ENCODE measurements around the gene CASP7.

CASP7 gene

GRCh38 chr10:113712755-113713639 is 33.3 kb downstream of the CASP7 start:
- DNase-seq (ENCODE audit: low spot score), result no peak

DNA sequence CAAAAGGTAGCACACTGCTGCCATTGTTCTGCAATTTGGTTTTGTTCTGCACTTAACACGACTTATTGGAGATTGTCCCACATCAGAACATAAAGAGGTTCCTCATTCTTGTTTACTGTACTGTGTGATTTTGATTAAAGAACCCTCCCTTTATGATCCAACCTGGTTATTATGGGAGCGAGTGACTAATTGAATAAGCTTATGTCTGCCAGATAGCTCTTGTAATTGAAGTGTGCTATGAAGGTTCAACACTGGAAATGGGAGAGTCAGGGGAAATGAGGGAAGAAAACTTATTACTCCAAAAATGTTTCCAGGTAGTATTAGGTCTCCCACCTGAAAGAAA is 33.9 kb downstream of the CASP7 start:
- DNase-seq (ENCODE audit: low spot score), result no peak

DNA sequence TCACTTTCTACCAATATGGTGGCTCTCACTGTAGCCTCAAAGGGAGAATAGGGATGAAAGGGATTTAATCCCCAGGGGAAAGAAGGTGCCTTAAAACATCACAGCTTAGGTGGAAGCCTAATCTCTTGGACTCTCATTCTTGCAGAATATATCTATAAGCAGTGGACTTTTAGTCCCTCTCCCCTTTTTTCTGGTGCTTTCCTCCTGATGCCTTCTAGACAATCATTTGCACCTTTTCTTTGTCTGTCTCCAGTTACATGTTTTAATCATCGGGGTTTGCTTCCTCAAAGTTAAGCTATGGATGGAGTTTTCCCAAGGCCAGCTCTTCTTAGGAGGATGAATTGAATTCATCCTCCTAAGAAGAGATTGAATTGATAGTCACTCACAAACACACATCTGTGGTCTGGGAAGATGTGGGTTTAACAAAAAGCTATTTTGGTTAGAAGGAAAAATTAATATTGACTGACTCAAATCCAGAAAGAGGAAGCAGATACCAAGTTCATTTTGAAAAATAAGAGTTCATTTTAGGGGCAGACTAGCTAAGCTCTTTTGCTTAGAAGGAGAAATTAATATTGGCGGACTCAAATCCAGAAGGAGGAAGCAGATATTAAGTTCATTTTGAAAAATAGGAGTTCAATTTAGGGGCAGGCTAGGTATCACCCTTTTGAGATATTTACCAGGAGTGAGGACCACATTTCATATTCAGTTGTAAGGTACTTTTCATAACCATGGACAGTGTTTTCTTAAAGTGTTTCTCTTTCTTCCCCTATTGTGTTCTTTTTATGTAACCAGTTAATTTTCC is 36.6 kb downstream of the CASP7 start:
- DNase-seq (ENCODE audit: low spot score), result no peak

DNA sequence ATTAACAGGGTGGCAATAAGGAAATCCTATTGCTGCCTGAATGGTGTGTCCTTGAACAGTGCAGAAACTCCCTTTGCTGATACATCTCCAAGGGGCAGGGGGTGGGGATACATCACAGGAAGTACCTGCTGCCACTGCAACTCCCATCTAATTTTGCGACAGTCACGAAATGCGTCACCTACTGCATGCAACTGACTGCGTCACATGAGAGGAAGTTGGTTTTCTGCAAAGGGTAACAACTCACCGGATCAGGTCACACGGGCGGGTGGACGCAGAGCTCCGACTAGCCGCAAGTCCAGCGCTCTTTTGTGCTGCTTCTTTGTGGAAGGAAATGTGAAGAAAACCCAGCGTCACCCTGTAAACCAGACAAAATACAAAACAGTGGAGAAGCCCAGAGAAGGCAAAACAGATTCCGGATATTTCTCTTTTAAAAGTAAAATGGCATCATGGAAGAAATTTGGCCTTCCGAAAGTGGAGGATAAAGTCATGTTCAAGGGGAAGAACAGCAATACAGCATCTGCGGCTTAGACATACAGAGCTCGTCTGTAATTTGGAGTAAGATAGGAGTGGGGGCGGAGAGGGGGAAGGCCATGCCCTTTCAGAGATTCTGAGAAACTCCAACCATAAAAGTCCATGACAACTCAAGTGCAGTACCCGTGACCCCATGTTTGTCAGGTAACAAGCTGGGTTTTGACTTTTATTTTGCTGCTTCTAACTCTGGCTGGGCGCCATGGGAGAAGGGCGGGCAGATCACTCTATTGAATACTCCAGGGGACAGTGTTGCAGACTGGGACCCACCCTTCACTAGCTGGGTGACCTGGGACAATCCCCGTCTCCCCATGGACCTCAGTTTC is 39.5 kb downstream of the CASP7 start:
- DNase-seq (ENCODE audit: low spot score), result no peak

DNA sequence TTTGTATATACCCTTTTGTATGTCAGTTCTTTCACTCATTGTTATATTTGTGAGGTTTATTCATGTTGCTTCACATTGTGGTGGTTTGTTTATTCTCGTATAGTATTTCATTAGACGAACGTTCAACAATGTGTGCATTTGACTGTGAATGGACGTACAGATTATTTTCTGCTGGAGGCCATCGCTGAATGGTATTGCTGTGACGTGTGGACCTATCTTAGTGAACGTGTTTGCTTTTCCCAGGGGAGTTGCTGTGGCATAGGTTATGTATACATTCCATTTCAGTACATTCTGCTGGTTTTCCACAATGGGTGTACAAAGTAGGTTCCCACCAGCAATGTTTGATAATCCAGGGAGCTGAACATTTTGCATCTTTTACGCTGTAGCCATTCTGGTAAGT is 40.7 kb downstream of the CASP7 start:
- DNase-seq (ENCODE audit: low spot score), result no peak

DNA sequence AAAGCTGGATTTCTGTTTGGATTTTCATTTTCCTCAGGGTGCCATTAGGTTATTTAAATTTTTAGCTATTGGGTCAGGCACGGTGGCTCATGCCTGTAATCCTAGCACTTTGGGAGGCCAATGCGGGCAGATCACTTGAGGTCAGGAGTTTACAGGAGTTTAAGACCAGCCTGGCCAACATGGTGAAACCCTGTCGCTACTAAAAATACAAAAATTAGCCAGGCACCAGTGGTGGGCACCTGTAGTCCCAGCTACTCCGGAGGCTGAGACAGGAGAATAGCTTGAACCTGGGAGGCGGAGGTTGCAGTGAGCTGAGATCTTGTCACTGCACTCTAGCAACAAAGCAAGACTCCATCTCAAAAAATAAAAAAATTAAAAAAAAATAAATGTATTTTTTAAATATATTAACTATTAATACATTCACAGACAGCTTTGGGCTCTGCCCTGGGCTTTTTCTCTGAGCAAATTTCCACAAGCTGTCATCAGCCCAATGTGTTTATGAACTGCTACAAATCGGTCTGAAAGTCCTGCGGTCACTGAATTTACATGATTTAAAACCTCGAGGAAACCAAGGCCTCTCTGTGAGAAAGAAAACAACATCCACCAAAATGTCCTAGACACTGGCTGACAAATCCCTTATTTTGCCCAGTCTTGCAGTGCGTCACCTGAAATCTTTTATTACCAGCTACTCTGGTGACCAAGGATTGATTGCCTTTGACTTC is 52.6 kb downstream of the CASP7 start:
- DNase-seq (ENCODE audit: low spot score), result no peak

DNA sequence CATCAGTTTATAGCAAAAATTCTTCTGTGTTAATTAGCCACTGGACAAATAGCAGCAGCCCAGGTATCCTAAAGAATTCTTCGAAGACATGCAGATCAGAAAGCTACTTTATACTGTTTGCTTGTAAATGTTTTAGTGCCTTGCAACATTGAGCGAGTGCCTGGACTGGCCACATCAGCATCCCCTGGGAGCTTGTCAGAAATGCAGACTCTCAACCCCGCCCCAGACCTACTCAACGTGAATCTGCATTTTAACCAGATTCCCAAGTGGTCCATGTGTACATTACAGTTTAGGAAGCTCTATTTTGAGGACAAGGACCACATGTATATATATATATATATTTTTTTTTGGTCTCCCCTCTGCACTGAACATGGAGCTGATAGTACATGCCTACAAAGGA is 53.3 kb downstream of the CASP7 start:
- no peak for DNase-seq (ENCODE audit: low spot score)

DNA sequence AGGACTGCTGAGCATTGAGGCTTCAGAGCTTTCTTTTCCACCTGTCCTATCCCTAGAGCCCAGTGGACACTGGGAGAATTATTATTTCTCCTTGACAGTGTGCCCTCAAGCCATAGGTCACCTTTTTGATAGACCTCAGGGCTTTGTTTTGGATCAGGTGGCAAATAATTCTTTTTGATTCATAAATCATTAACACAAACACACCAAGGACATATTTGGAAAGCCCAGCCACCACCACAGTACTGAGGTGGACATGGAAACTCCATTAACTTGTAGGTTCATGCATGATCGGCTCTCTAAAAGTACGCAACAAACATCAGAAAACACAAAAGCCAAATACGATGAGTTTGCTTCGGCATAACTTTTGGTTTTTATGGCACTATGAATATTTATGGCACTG is 53.9 kb downstream of the CASP7 start:
- DNase-seq (ENCODE audit: low spot score), result no peak

DNA sequence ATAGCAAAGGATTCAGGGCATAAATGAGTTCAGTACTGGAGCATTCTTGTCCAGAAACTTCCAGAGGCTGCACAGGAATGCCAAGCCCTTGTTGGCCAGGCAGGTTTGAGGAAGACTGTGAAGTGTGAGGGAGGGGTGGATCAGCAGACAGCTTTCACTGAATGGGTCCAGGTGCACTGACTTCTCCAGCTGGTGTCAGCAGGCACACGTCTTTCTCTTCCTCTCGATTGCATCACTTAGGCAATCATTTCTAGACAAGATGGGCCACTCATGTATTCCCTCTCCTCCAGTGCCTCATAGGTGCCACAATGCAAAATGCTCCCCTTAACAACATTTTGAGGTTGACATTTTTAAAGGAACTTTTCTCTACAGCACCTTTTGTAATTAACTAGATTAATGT is 56.2 kb downstream of the CASP7 start:
- peak; percentile 12 for DNase-seq (ENCODE audit: low spot score)

- DNase-seq (ENCODE audit: low spot score), result no peak
These were observed 56.9 kb downstream of the CASP7 start for GRCh38 chr10:113736576-113736975.

GRCh38 chr10:113739031-113739430 is 59.3 kb downstream of the CASP7 start:
- DNase-seq (ENCODE audit: low spot score), result no peak

- DNase-seq (ENCODE audit: low spot score), result no peak
These were observed 59.9 kb downstream of the CASP7 start for GRCh38 chr10:113739577-113739976.

- no peak for DNase-seq (ENCODE audit: low spot score)
These were observed 61.1 kb downstream of the CASP7 start for GRCh38 chr10:113740850-113741249.

DNA sequence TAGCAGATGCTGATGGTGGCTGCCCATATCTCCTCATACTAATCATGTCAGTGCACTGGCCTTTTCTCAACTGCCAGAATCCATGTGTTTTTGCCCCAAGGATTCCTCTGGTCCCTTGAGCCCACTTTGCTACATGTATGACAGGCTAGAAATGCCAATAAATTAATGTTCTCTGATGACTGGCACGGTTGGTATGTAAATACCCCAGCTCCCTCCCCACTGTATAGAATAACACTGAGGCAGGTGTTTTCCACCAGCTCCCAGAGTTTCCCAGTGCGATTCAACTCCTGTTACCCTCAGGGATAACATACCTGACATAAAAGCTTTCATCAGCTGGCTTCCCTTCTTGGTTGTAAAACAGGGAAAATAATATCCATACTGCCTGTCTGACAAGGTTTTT is 62.8 kb downstream of the CASP7 start:
- no peak for DNase-seq (ENCODE audit: low spot score)

- no peak for DNase-seq (ENCODE audit: low spot score)
These were observed 63.9 kb downstream of the CASP7 start for GRCh38 chr10:113743594-113743993.

- no peak for DNase-seq (ENCODE audit: low spot score)
These were observed 65.7 kb downstream of the CASP7 start for GRCh38 chr10:113745374-113745773.

- no peak for DNase-seq (ENCODE audit: low spot score)
These were observed 66.7 kb downstream of the CASP7 start for GRCh38 chr10:113746217-113746957.

GRCh38 chr10:113751181-113751732 is 71.5 kb downstream of the CASP7 start, which contains the start of gene PLEKHS1:
Gene PLEKHS1 (plus strand): TSS chr10:113751682. CDS start chr10:113755278, 3,596 bp downstream.
- no peak for DNase-seq (ENCODE audit: low spot score)

DNA sequence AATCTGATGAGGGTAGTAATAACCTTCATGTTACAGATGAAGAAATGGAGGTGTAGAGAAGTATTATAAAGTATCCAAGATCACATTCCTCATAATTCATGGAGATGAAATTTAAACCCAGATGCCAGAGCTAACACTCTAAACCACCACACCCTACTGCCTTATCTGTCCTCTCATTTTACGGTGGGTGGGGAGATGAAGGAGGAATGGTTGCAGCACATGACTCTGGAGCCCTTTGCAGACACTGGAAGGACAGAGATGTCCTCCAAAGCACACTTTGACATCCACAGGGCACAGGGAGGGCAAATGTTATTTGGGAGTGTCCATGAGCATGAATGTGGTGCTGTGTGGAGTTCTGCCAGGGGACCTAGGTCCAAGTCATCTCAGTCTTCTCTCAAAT is 72.8 kb downstream of the CASP7 start:
- no peak for DNase-seq (ENCODE audit: low spot score)

GRCh38 chr10:113753020-113753692 is 73.4 kb downstream of the CASP7 start:
- DNase-seq (ENCODE audit: low spot score), result no peak

Measured in NAMALWA (cell line).